IMR-90 (cell line): ENCODE measurements around the gene DNTT. TPM values are rescaled to one million over a fixed set of nuclear protein-coding genes. Genes with fewer than 3 reads are reported as not detected.
"Not testable (repeated sequence)": the region's sequence is repeated elsewhere in the genome, so short reads cannot be mapped to it uniquely, and the experiment has no call there.

Source experiments
- ATAC-seq: fragments of 200-7000 bp; cut with Tn5 transposase; 2 replicates; pipeline ENCODE4 v1.9.1; 2020; ENCODE audit warnings: low read depth, mild to moderate bottlenecking, moderate library complexity
- BruUV-seq: library from RNA; stranded (reverse); fragments of 400-500 nt; replicated peaks from 2 replicates; lab custom pipeline; 2021; lab: Mats Ljungman, UMichigan
- CTCF ChIA-PET: fragments of 300-600 bp; formaldehyde crosslinking; extraction: SDS; loops from one replicate; lab custom pipeline; 2021; ENCODE audit warnings: antibody characterized with exemption; lab: Yijun Ruan, JAX
- POLR2A ChIA-PET: fragments of 300-600 bp; sonication (Branson Sonifier 250); formaldehyde crosslinking; loops from one replicate; lab custom pipeline; 2022; ENCODE audit warnings: antibody characterized with exemption; ENCODE audit not compliant: unreplicated experiment; lab: Charles Lee
- DNase-seq: peaks from one replicate; pipeline ENCODE4 v3.0.0; 2013
- H2AFZ ChIP-seq: replicated peaks from 2 replicates; pipeline ENCODE3; 2013; ENCODE audit warnings: low read length, mild to moderate bottlenecking; ENCODE audit not compliant: poor library complexity
- H2AK5ac ChIP-seq: 2 replicates; pipeline ENCODE4 v1.6.1; 2013; ENCODE audit warnings: low read depth, low read length, inconsistent platforms
- H2AK9ac ChIP-seq: replicated peaks from 2 replicates; pipeline ENCODE3; 2013; ENCODE audit warnings: mild to moderate bottlenecking, low read depth, low read length, moderate library complexity; ENCODE audit not compliant: poor library complexity
- H2BK120ac ChIP-seq: 2 replicates; pipeline ENCODE4 v1.6.1; 2013; ENCODE audit warnings: low read depth, low read length, inconsistent platforms
- H2BK15ac ChIP-seq: 3 replicates; pipeline ENCODE4 v1.6.1; 2013; ENCODE audit warnings: low read depth, low read length, inconsistent platforms
- H2BK20ac ChIP-seq: 2 replicates; pipeline ENCODE4 v1.6.1; 2013; ENCODE audit warnings: low read depth, mild to moderate bottlenecking, inconsistent platforms, low read length, moderate library complexity
- H2BK5ac ChIP-seq: 2 replicates; pipeline ENCODE4 v1.6.1; 2013; ENCODE audit warnings: mild to moderate bottlenecking, low read depth, low read length, inconsistent platforms; ENCODE audit not compliant: poor library complexity, severe bottlenecking
- H3K14ac ChIP-seq: replicated peaks from 2 replicates; pipeline ENCODE4 v1.6.1; 2013; ENCODE audit warnings: low read depth, low read length, inconsistent platforms
- H3K18ac ChIP-seq: 2 replicates; pipeline ENCODE4 v1.6.1; 2013; ENCODE audit warnings: low read depth, low read length, control low read depth
- H3K23ac ChIP-seq: 2 replicates; pipeline ENCODE4 v1.6.1; 2013; ENCODE audit warnings: low read depth, low read length, inconsistent platforms
- H3K27ac ChIP-seq: 2 replicates; pipeline ENCODE4 v1.5.1; 2013; ENCODE audit warnings: mild to moderate bottlenecking, control low read depth, low read length; ENCODE audit not compliant: insufficient read depth
- H3K27me3 ChIP-seq: 2 replicates; pipeline ENCODE4 v1.6.1; 2013; ENCODE audit warnings: low read length; ENCODE audit not compliant: control insufficient read depth, insufficient read depth
- H3K36me3 ChIP-seq: 2 replicates; pipeline ENCODE4 v1.6.1; 2013; ENCODE audit warnings: low read length, mixed read lengths; ENCODE audit not compliant: control insufficient read depth, insufficient read depth
- H3K4ac ChIP-seq: 2 replicates; pipeline ENCODE4 v1.6.1; 2013; ENCODE audit warnings: low read depth, low read length, inconsistent platforms
- H3K4me1 ChIP-seq: 2 replicates; pipeline ENCODE4 v1.6.1; 2013; ENCODE audit warnings: low read length, mixed read lengths; ENCODE audit not compliant: control insufficient read depth, insufficient read depth
- H3K4me2 ChIP-seq: 2 replicates; pipeline ENCODE4 v1.6.1; 2013; ENCODE audit warnings: low read depth, mild to moderate bottlenecking, control low read depth, low read length, moderate library complexity
- H3K4me3 ChIP-seq: 2 replicates; pipeline ENCODE4 v1.5.1; 2013; ENCODE audit warnings: low read depth, mild to moderate bottlenecking, control low read depth, low read length, moderate library complexity; ENCODE audit not compliant: insufficient read depth
- H3K56ac ChIP-seq: 2 replicates; pipeline ENCODE4 v1.6.1; 2013; ENCODE audit warnings: low read length, inconsistent platforms; ENCODE audit not compliant: insufficient read depth; ENCODE audit errors: extremely low read depth
- H3K79me1 ChIP-seq, 2 experiments: 2 replicates each; pipeline ENCODE4 v1.6.1; 2013; ENCODE audit warnings: low read length in 2 of 2, inconsistent platforms in 1 of 2, low read depth in 1 of 2
- H3K9ac ChIP-seq: 2 replicates; pipeline ENCODE4 v1.6.1; 2013; ENCODE audit warnings: low read depth, low read length, control low read depth
- H3K9me1 ChIP-seq: 2 replicates; pipeline ENCODE4 v1.6.1; 2013; ENCODE audit warnings: low read length, inconsistent platforms; ENCODE audit not compliant: insufficient read depth
- H3K9me3 ChIP-seq: 2 replicates; pipeline ENCODE4 v1.6.1; 2013; ENCODE audit warnings: low read length; ENCODE audit not compliant: control insufficient read depth, insufficient read depth
- H4K20me1 ChIP-seq: 2 replicates; pipeline ENCODE4 v1.6.1; 2013; ENCODE audit warnings: low read length, inconsistent platforms; ENCODE audit not compliant: insufficient read depth
- H4K5ac ChIP-seq: 2 replicates; pipeline ENCODE4 v1.6.1; 2013; ENCODE audit warnings: mild to moderate bottlenecking, low read depth, low read length, control low read depth
- H4K8ac ChIP-seq, 2 experiments: 2 replicates each; pipeline ENCODE4 v1.6.1; 2013; ENCODE audit warnings: low read depth in 2 of 2, low read length in 2 of 2, control low read depth in 1 of 2, inconsistent platforms in 1 of 2
- H4K91ac ChIP-seq: 2 replicates; pipeline ENCODE4 v1.6.1; 2013; ENCODE audit warnings: low read depth, low read length, inconsistent platforms; ENCODE audit not compliant: insufficient read depth
- CEBPB ChIP-seq: IDR thresholded peaks from 2 replicates; pipeline ENCODE4 v1.6.1; 2012; ENCODE audit warnings: low read depth, low read length, improper control_type of control experiment
- CHD1 ChIP-seq: IDR thresholded peaks from 2 replicates; pipeline ENCODE4 v1.6.1; 2012; ENCODE audit warnings: low read depth, low read length, improper control_type of control experiment
- MAZ ChIP-seq: IDR thresholded peaks from 2 replicates; pipeline ENCODE4 v1.6.1; 2012; ENCODE audit warnings: low read depth, mild to moderate bottlenecking, low read length, improper control_type of control experiment, moderate library complexity, borderline replicate concordance
- POLR2A ChIP-seq: IDR thresholded peaks from 2 replicates; pipeline ENCODE4 v1.6.1; 2012; ENCODE audit warnings: mild to moderate bottlenecking, low read depth, low read length
- RCOR1 ChIP-seq: IDR thresholded peaks from 2 replicates; pipeline ENCODE4 v1.6.1; 2012; ENCODE audit warnings: mild to moderate bottlenecking, low read length, improper control_type of control experiment; ENCODE audit not compliant: insufficient replicate concordance
- RFX5 ChIP-seq: IDR thresholded peaks from 2 replicates; pipeline ENCODE4 v1.8.0; 2012; ENCODE audit warnings: low read depth, mild to moderate bottlenecking, low read length, moderate library complexity
- USF2 ChIP-seq: fragments of 150-350 bp; IDR thresholded peaks from 2 replicates; pipeline ENCODE4 v1.6.1; 2017; ENCODE audit warnings: mild to moderate bottlenecking, antibody characterized with exemption, low read length, low read depth
- WGBS, 2 experiments: methylation state at CpG; one replicate each; pipeline versions ENCODE4 v1.1.5 to v1.1.7; 2013; ENCODE audit warnings: missing lambda C conversion rate in 2 of 2; ENCODE audit not compliant: insufficient read length in 1 of 2; ENCODE audit errors: extremely low coverage in 2 of 2; 5-methylcytosine and 5-hydroxymethylcytosine counted together
- dilution Hi-C: fragments of 300-500 bp; cut with HindIII; formaldehyde crosslinking; loops from one replicate; pipeline ENCODE4 v1.14.3; 2018; ENCODE audit warnings: low sequenced_read_pairs; ENCODE audit not compliant: unreplicated experiment
- in situ Hi-C: fragments of 300-500 bp; cut with MboI; formaldehyde crosslinking; loops from 3 replicates; pipeline ENCODE4 v1.14.3; 2019; ENCODE audit warnings: low sequenced_read_pairs, inconsistent platforms, mixed read lengths
- intact Hi-C: fragments of 100-400 bp; cut with micrococcal nuclease; formaldehyde crosslinking; loops from 2 replicates; pipeline ENCODE4 v1.10.0; 2022
- polyA plus RNA-seq, 3 experiments: library from polyadenylated mRNA; depleted of rRNA; stranded (reverse); fragments of >200 nt; gene quantifications; 2 replicates each; pipeline ENCODE4 v1.2.3, GENCODE V29; 2012; ENCODE audit warnings: low replicate concordance in 1 of 3
- total RNA-seq: library from RNA; depleted of rRNA; stranded (reverse); fragments of >200 nt; gene quantifications from 2 replicates; pipeline ENCODE4 v1.2.3, GENCODE V29; 2012

Gene DNTT
- total and polyA plus RNA-seq, 2 of the 4 experiments (the other 2 are of a cell fraction) = not detected

GRCh38 chr10:96306516-96306915 is 2.3 kb downstream of the DNTT start:
- no peak overlapping the region for H3K23ac ChIP-seq
- no peak overlapping the region for H3K27ac ChIP-seq
- no TSS peak for BruUV-seq
- in situ Hi-C loops = no loop called here
- CTCF ChIA-PET = no interaction called here
- no peak overlapping the region for H2BK5ac ChIP-seq
- H3K4me3 ChIP-seq = no peak overlapping the region
- no peak overlapping the region for H3K4me2 ChIP-seq
- no peaks in the 10 kb centered on the region for H3K4me1 ChIP-seq
- no peaks in the 10 kb centered on the region for H3K27me3 ChIP-seq
- WGBS, 2 experiments = no CpG with 5 or more reads among the region's 8 CpGs
- H2AK9ac ChIP-seq = no peak overlapping the region
- H4K91ac ChIP-seq = no peak overlapping the region
- no peaks in the 10 kb centered on the region for H3K9me1 ChIP-seq
- POLR2A ChIA-PET = no interaction called here
- no peak overlapping the region for H3K14ac ChIP-seq
- TF ChIP-seq RFX5 (no peak), MAZ (no peak), USF2 (no peak), CHD1 (no peak), CEBPB (no peak), POLR2A (no peak), RCOR1 (no peak)
- no peak overlapping the region for H3K56ac ChIP-seq
- no peak overlapping the region for H2BK15ac ChIP-seq
- H3K36me3 ChIP-seq = no peaks in the 10 kb centered on the region
- H2BK20ac ChIP-seq = no peak overlapping the region
- H3K4ac ChIP-seq = no peak overlapping the region
- H2BK120ac ChIP-seq = no peak overlapping the region
- intact Hi-C loops = no loop called here
- H3K18ac ChIP-seq = no peak overlapping the region
- ATAC-seq (no peak), DNase-seq (no peak)
- no peaks in the 10 kb centered on the region for H3K79me1 ChIP-seq
- H3K9ac ChIP-seq = no peak overlapping the region
- H2AK5ac ChIP-seq = no peak overlapping the region
- H4K5ac ChIP-seq = no peak overlapping the region
- no peaks in the 10 kb centered on the region for H4K20me1 ChIP-seq
- H3K9me3 ChIP-seq = no peaks in the 10 kb centered on the region
- no peak overlapping the region for H2AFZ ChIP-seq
- dilution Hi-C loops = no loop called here
- no peak overlapping the region for H4K8ac ChIP-seq

- H3K36me3 ChIP-seq, in situ Hi-C loops, H3K14ac ChIP-seq, H2BK120ac ChIP-seq, H4K20me1 ChIP-seq, H2AK9ac ChIP-seq, H4K5ac ChIP-seq, ATAC-seq, H2AK5ac ChIP-seq, H3K18ac ChIP-seq, H3K27me3 ChIP-seq, H2BK20ac ChIP-seq, intact Hi-C loops, POLR2A ChIA-PET, H2AFZ ChIP-seq, H3K27ac ChIP-seq, H2BK5ac ChIP-seq, H3K4me3 ChIP-seq, H3K9me1 ChIP-seq, H4K91ac ChIP-seq, H3K56ac ChIP-seq, H3K79me1 ChIP-seq, H3K4me1 ChIP-seq, H3K4me2 ChIP-seq, H3K9me3 ChIP-seq, H3K23ac ChIP-seq, BruUV-seq, CTCF ChIA-PET, dilution Hi-C loops, H3K4ac ChIP-seq, H2BK15ac ChIP-seq, DNase-seq, H4K8ac ChIP-seq, H3K9ac ChIP-seq: not testable (repeated sequence)
- WGBS, 2 experiments = 7% methylated on average over 3 of the region's 4 CpGs; no CpG with 5 or more reads in 1 of the 2 experiments
These were observed 4.6 kb downstream of the DNTT start for GRCh38 chr10:96308854-96309253.
